GM12872 (cell line): ENCODE measurements around the gene LTV1.

ENCODE experiments used
- TF ChIP-seq, protein P1 (sequence below): IDR thresholded peaks from 3 replicates; pipeline ENCODE4 v1.5.1; 2011; ENCODE audit warnings: low read depth, mild to moderate bottlenecking, low read length, moderate library complexity; ENCODE audit not compliant: insufficient read depth

Gene LTV1, protein sequence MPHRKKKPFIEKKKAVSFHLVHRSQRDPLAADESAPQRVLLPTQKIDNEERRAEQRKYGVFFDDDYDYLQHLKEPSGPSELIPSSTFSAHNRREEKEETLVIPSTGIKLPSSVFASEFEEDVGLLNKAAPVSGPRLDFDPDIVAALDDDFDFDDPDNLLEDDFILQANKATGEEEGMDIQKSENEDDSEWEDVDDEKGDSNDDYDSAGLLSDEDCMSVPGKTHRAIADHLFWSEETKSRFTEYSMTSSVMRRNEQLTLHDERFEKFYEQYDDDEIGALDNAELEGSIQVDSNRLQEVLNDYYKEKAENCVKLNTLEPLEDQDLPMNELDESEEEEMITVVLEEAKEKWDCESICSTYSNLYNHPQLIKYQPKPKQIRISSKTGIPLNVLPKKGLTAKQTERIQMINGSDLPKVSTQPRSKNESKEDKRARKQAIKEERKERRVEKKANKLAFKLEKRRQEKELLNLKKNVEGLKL

DNA sequence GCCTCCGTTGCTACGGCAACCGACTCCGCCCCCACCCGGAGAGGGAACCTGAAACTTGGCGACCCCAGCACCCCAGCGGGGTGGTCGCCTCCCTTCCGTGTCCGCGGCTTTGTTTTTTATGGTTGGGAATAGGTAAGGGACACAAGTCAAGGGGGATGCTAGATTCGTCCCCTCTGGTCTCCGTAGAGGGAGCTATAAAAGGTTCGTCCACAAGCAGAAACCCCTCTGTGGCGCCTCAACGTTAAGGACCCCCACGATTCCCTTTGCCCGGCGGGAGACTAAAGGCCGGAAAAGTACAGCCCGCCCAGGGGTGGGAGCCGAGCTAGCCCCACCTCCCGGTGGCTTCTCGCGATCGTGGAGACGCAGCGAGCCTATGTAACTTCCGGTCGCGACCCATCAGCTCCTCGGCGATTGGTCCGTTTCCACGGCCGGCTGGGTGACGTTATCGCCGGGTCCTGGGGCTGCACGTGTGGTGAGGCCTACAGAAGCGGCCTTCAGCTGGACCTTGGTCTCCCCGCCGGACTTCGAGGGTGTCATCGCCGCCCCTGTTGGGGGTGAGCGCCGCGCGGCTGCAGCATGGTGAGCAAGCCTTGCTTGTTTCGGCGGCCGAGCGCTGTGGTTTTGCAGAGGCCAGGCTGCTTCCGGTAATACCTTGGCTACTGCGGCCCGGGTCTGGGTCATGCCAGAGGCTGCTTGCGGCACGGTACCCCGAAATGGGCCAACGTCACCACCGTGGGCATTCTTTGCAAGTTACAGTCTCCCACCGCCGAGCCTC is at the start of gene LTV1:
Gene LTV1 (plus strand): TSS at position 437 of the 775 bp plus-strand sequence. CDS start 140 bp downstream, at position 577.
- TF ChIP-seq, protein P1, sequence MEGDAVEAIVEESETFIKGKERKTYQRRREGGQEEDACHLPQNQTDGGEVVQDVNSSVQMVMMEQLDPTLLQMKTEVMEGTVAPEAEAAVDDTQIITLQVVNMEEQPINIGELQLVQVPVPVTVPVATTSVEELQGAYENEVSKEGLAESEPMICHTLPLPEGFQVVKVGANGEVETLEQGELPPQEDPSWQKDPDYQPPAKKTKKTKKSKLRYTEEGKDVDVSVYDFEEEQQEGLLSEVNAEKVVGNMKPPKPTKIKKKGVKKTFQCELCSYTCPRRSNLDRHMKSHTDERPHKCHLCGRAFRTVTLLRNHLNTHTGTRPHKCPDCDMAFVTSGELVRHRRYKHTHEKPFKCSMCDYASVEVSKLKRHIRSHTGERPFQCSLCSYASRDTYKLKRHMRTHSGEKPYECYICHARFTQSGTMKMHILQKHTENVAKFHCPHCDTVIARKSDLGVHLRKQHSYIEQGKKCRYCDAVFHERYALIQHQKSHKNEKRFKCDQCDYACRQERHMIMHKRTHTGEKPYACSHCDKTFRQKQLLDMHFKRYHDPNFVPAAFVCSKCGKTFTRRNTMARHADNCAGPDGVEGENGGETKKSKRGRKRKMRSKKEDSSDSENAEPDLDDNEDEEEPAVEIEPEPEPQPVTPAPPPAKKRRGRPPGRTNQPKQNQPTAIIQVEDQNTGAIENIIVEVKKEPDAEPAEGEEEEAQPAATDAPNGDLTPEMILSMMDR = no peak

DNA sequence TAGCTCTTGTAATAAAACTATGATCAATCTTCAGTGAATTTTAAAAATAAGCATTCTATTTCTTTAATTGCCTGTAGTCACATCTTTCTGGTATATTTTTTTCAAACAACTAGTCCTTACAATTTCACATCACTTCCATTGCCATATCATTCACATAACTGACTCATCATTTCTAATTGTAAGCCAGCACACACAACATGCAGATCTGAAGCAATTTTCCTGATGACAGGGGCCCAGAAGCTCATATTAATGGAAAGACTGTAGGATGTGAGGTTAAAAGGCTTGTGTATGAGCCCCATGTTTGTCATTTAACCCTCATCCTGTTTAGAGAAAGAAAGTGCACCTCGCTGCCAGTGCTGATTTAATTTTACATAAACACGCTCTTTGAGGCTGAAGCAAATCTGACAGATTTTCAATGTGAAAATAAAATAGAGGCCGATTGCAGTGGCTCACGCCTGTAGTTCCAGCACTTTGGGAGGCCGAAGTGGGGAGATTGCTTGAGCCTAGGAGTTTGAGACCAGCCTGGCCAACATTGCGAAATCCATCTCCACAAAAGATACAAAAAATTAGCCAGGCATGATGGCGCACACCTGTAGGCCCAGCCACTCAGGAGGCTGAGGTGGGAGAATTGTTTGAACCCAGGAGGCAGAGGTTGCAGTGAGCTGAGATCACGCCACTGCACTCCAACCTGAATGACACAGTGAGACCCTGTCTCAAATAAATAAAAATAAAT is 40.1 kb upstream of the LTV1 start:
- TF ChIP-seq, protein P1 = no peak

DNA sequence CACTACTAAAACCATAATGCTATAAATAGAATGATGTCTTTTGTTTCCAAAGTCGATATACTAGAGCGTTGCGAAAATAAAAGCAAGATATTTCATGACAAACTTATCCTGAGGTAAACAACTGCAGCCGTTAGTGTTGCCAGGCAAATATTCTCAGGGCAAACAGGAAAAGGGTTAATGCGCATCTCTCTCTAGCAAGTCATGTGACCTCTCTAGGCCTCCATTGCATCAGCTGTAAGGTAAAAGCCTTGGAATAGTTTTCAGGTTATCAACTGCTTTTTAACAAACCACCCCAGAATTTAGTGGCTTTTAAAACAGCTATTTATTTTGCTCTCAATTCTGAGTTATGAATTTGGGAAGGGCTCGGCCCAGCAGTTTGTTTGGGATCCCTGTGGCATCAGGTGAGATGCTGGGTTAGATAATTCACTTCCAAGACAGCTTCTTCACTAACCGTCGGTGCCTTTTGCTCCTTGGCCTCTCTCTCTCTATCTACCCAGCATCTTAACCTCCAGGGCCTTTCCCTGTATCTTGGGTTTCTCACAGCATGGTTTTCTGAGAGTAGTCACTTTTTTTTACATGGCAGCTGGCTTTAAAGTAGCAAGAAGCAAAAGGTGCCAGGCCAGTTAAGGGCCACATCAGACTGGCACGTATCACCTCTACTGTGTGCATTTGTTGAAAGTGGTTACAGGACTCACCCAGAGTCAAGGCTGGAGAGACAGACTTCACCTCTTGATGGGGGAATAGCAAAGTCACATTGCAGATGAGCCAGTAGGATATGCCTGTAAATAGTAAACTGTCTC is 39.2 kb upstream of the LTV1 start:
- TF ChIP-seq, protein P1 = no peak

DNA sequence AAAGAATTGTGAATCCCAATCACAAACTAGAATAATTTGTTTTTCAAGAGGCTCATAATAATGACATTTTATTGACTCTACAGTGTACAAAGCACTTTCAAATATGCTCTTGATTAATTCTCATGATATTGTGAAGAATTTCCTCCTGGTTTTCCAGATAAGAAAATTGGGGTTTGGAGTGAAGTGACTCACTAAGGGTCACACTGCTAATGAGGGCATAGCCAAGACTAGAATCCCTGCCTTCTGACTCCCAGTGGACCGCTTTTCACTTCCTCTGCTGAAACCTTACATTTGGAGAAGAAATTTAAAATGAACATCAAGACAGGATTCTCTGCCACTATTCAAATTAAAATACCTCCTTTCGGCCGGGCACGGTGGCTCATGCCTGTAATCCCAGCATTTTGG is 38.3 kb upstream of the LTV1 start:
- TF ChIP-seq, protein P1 = no peak

DNA sequence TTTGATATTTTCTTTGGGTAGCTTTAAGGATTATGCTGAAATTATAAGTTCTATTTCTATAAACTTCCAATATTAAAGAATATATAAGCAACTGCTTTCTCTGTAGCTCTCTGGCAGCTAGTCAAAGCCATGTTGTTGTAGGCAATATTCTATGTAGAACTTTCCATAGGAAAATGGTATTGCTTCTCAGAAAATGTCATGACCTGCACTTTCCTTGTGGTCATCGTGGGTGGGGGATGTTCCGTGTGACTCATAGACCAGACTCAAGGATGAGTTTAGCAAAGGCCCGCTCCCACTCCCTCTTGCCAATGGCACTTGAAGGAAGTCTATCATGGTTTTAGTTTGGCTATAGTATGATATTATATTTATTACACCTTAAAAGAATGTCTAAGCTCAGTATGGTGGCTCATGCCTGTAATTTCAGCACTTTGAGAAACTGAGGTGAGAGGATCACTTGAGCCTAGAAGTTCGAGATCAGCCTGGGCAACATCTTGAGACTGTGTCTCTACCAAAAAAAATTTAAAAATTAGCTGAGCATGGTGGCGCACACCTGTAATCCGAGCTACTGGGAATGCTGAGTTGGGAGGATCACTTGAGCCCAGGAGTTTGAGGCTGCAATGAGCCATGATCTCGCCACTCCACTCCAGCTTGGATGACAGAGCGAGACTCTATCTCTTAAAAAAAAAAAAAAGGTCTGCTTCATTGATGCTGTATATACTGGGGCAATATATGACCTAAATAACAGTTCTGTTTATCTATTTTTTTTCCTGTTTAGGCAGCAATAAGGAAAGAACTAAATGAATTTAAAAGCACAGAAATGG is 36.6 kb upstream of the LTV1 start:
- TF ChIP-seq, protein P1 = no peak

DNA sequence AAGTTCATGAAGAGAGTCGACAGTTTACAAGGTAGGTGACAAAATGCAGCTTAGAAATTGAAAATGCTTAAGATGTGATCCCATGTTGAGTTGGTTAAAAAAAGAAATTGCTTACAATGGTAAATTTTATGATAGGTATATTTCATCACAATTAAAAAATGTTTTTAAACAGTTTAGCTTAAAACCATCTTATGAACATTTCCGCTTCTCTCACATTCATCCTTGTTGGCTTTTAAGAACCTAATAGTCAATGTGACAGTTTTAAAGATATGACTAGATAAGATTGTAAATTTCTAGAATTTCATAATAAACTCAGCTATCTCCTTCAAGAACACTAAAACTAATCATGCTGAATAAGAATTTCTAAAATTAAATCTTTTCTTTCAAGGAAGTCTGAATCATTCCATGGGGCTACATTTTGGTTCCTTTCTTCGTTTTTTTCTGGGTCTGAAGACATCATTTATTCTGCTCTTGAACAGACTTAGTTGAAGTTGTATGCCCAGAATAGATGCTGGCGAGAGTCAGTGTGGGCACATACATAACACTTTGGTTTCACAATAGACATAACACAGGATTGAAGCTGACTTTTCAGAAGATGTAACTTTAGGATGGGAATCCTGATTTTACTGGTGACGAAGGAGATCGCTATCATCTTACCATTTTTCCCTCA is 35.9 kb upstream of the LTV1 start:
- TF ChIP-seq, protein P1 = no peak
